Activated T-helper 1 cell treated with anti-CD3 and anti-CD28 coated beads, Interleukin-12 subunit alpha, Interleukin-12 subunit beta, Interleukin-2, Interleukin-4 antibody, amounts not matched to agents 30 ng/mL and 10 ng/mL and 1 ng/mL, durations not matched to agents 14 hours and 24 hours and 36 hours (primary cell): ENCODE data around the gene COA6. TPM values are rescaled to one million over a fixed set of nuclear protein-coding genes. Genes with fewer than 3 reads are reported as not detected.
"Not testable (repeated sequence)": the region's sequence is repeated elsewhere in the genome, so short reads cannot be mapped to it uniquely, and the experiment has no call there.

Experiments used
- DNase-seq: peaks from one replicate; pipeline ENCODE4 v3.0.0; 2021; ENCODE audit warnings: low spot score
- H3K27ac Mint-ChIP-seq: one replicate; pipeline ENCODE4 v1.8.0; 2021; ENCODE audit warnings: mild to moderate bottlenecking, mixed read lengths
- H3K27me3 Mint-ChIP-seq: one replicate; pipeline ENCODE4 v1.8.0; 2022; ENCODE audit warnings: mild to moderate bottlenecking, moderate library complexity, mixed read lengths; ENCODE audit not compliant: insufficient read depth
- H3K36me3 Mint-ChIP-seq: one replicate; pipeline ENCODE4 v1.8.0; 2021; ENCODE audit warnings: low read depth, mixed read lengths
- H3K4me1 Mint-ChIP-seq: one replicate; pipeline ENCODE4 v1.8.0; 2021; ENCODE audit warnings: low read depth, mixed read lengths
- H3K4me3 Mint-ChIP-seq: one replicate; pipeline ENCODE4 v1.8.0; 2021; ENCODE audit warnings: mild to moderate bottlenecking, moderate library complexity, mixed read lengths
- H3K9me3 Mint-ChIP-seq: one replicate; pipeline ENCODE4 v1.8.0; 2021; ENCODE audit warnings: mixed read lengths
- intact Hi-C: fragments of 100-400 bp; cut with micrococcal nuclease; formaldehyde crosslinking; loops from one replicate; pipeline ENCODE4 v1.15.1; 2024
- total RNA-seq: library from RNA; stranded (reverse); gene quantifications from 2 replicates; pipeline ENCODE4 v1.2.3, GENCODE V29; 2022

COA6 gene
- total RNA-seq, 1 donor from 2014 or later, result 57.2 TPM

- no peak overlapping the region for H3K27ac Mint-ChIP-seq
Measured at GRCh38 chr1:234348964-234349363, 24.3 kb upstream of the COA6 start.

GRCh38 chr1:234355782-234356510, 17.3 kb upstream of the COA6 start:
- peaks cover 15% of the 10 kb centered on the region for H3K27me3 Mint-ChIP-seq
- no peaks in the 10 kb centered on the region for H3K9me3 Mint-ChIP-seq
- peaks cover 21% of the 10 kb centered on the region for H3K4me1 Mint-ChIP-seq
- DNase-seq, result no peak
- H3K36me3 Mint-ChIP-seq, result peaks cover 2% of the 10 kb centered on the region
- H3K27ac Mint-ChIP-seq, result peak overlapping the region; percentile 30
- H3K4me3 Mint-ChIP-seq, result peak overlapping the region; percentile 90
- intact Hi-C loops, result loop anchor here (5.0 kb wide), 2 partner anchors 51 to 121 kb away; partner anchors contain the start of gene TARBP1

More at GRCh38 chr1:234348964-234349363, 24.3 kb upstream of the COA6 start:
- Mint-ChIP-seq H3K27me3 (peaks cover 30% of the 10 kb centered on the region), H3K36me3 (no peaks in the 10 kb centered on the region), H3K9me3 (no peaks in the 10 kb centered on the region), H3K4me3 (no peak overlapping the region), H3K4me1 (no peaks in the 10 kb centered on the region)
- intact Hi-C loops, result no loop called here
- DNase-seq, result no peak

GRCh38 chr1:234356615-234357269, 16.5 kb upstream of the COA6 start:
- DNase-seq, result peak; percentile 61
- peak overlapping the region; percentile 86 for H3K27ac Mint-ChIP-seq
- H3K4me3 Mint-ChIP-seq, result peak overlapping the region; percentile 90
- not testable (repeated sequence) for H3K36me3 Mint-ChIP-seq, H3K9me3 Mint-ChIP-seq
- H3K27me3 Mint-ChIP-seq, result peaks cover 18% of the 10 kb centered on the region
- H3K4me1 Mint-ChIP-seq, result peaks cover 26% of the 10 kb centered on the region
- intact Hi-C loops, result loop anchor here (1.0 to 5.0 kb wide), 3 partner anchors 17 to 121 kb away; partner anchors contain the start of genes COA6 and TARBP1

GRCh38 chr1:234357831-234358230, 15.4 kb upstream of the COA6 start:
- intact Hi-C loops, result loop anchor here (1.0 to 5.0 kb wide), 3 partner anchors 15 to 119 kb away; partner anchors contain the start of genes COA6 and TARBP1
- Mint-ChIP-seq H3K9me3 (no peaks in the 10 kb centered on the region), H3K4me1 (peaks cover 26% of the 10 kb centered on the region), H3K36me3 (peaks cover 5% of the 10 kb centered on the region), H3K4me3 (peak overlapping the region; percentile 90), H3K27me3 (peaks cover 12% of the 10 kb centered on the region), H3K27ac (no peak overlapping the region)
- no peak for DNase-seq

GRCh38 chr1:234361102-234361603, 12.1 kb upstream of the COA6 start:
- Mint-ChIP-seq H3K4me1 (peaks cover 23% of the 10 kb centered on the region), H3K9me3 (no peaks in the 10 kb centered on the region), H3K36me3 (peaks cover 5% of the 10 kb centered on the region), H3K4me3 (no peak overlapping the region), H3K27ac (no peak overlapping the region), H3K27me3 (peaks cover 6% of the 10 kb centered on the region)
- intact Hi-C loops, result no loop called here
- DNase-seq, result no peak

- peaks cover 18% of the 10 kb centered on the region for H3K4me1 Mint-ChIP-seq
- H3K4me3 Mint-ChIP-seq, result no peak overlapping the region
- H3K9me3 Mint-ChIP-seq, result no peaks in the 10 kb centered on the region
- H3K36me3 Mint-ChIP-seq, result peaks cover 3% of the 10 kb centered on the region
- no peak overlapping the region for H3K27ac Mint-ChIP-seq
- peaks cover 6% of the 10 kb centered on the region for H3K27me3 Mint-ChIP-seq
- no peak for DNase-seq
- intact Hi-C loops, result no loop called here
Measured at GRCh38 chr1:234362558-234362957, 10.7 kb upstream of the COA6 start.

GRCh38 chr1:234368320-234369032, 4.8 kb upstream of the COA6 start:
- intact Hi-C loops, result loop anchor here (1.0 kb wide), 1 partner anchor 1631 kb away; no protein-coding TSS in a partner anchor
- no peak for DNase-seq
- H3K4me3 Mint-ChIP-seq, result peak overlapping the region; percentile 24

GRCh38 chr1:234369033-234369430, 4.2 kb upstream of the COA6 start:
- no peak for DNase-seq
- Mint-ChIP-seq H3K4me1 (peaks cover 30% of the 10 kb centered on the region), H3K9me3 (no peaks in the 10 kb centered on the region), H3K4me3 (no peak overlapping the region), H3K36me3 (peaks cover 2% of the 10 kb centered on the region), H3K27ac (peak overlapping the region; percentile 19), H3K27me3 (peaks cover 2% of the 10 kb centered on the region)
- intact Hi-C loops, result loop anchor here (1.0 kb wide), 1 partner anchor 1630 kb away; no protein-coding TSS in a partner anchor

More at GRCh38 chr1:234368320-234369032, 4.8 kb upstream of the COA6 start:
- Mint-ChIP-seq H3K4me1 (peaks cover 28% of the 10 kb centered on the region), H3K36me3 (no peaks in the 10 kb centered on the region), H3K27me3 (peaks cover 2% of the 10 kb centered on the region), H3K9me3 (no peaks in the 10 kb centered on the region), H3K27ac (peak overlapping the region; percentile 83)

GRCh38 chr1:234369784-234370183, 3.5 kb upstream of the COA6 start:
- H3K36me3 Mint-ChIP-seq, result peaks cover 6% of the 10 kb centered on the region
- peaks cover 37% of the 10 kb centered on the region for H3K4me1 Mint-ChIP-seq
- no peak for DNase-seq
- H3K27ac Mint-ChIP-seq, result peak overlapping the region; percentile 27
- H3K9me3 Mint-ChIP-seq, result no peaks in the 10 kb centered on the region
- H3K27me3 Mint-ChIP-seq, result peaks cover 2% of the 10 kb centered on the region
- H3K4me3 Mint-ChIP-seq, result no peak overlapping the region
- intact Hi-C loops, result loop anchor here (1.0 to 10.0 kb wide), 2 partner anchors 1630 to 1915 kb away; partner anchors contain the start of gene ERO1B

- no peak overlapping the region for H3K27ac Mint-ChIP-seq
- H3K36me3 Mint-ChIP-seq, result peaks cover 10% of the 10 kb centered on the region
- DNase-seq, result no peak
- intact Hi-C loops, result loop anchor here (10.0 kb wide), 1 partner anchor 1913 kb away; the partner anchor contains the start of gene ERO1B
- no peaks in the 10 kb centered on the region for H3K9me3 Mint-ChIP-seq
- peaks cover 50% of the 10 kb centered on the region for H3K4me1 Mint-ChIP-seq
- H3K4me3 Mint-ChIP-seq, result no peak overlapping the region
- H3K27me3 Mint-ChIP-seq, result peaks cover 2% of the 10 kb centered on the region
Measured at GRCh38 chr1:234371414-234371813, 1.8 kb upstream of the COA6 start.

GRCh38 chr1:234372011-234372757, 1.1 kb upstream of the COA6 start:
- Mint-ChIP-seq H3K9me3 (no peaks in the 10 kb centered on the region), H3K4me1 (peaks cover 55% of the 10 kb centered on the region), H3K4me3 (peak overlapping the region; percentile 97), H3K27me3 (peaks cover 2% of the 10 kb centered on the region), H3K27ac (peak overlapping the region; percentile 96), H3K36me3 (peaks cover 15% of the 10 kb centered on the region)
- DNase-seq, result no peak
- intact Hi-C loops, result loop anchor here (2.0 to 10.0 kb wide), 6 partner anchors 29 to 1913 kb away; partner anchors contain the start of genes ERO1B, GPR137B and NTPCR

GRCh38 chr1:234373959-234374254, 651 bp downstream of the COA6 start:
- peaks cover 28% of the 10 kb centered on the region for H3K36me3 Mint-ChIP-seq
- peak overlapping the region; percentile 97 for H3K4me3 Mint-ChIP-seq
- intact Hi-C loops, result loop anchor here (1.0 to 10.0 kb wide), 15 partner anchors 17 to 1911 kb away; partner anchors contain the start of genes ARID4B, B3GALNT2, ERO1B and GGPS1
- H3K9me3 Mint-ChIP-seq, result no peaks in the 10 kb centered on the region
- H3K4me1 Mint-ChIP-seq, result peaks cover 51% of the 10 kb centered on the region
- H3K27ac Mint-ChIP-seq, result peak overlapping the region; percentile 96
- peaks cover 2% of the 10 kb centered on the region for H3K27me3 Mint-ChIP-seq
- DNase-seq, result no peak
